Keratinocyte (primary cell): ENCODE results near the gene RTKN2.

Experiments used
- EZH2 ChIP-seq: IDR thresholded peaks from one replicate; pipeline ENCODE4 v1.6.1; 2012; ENCODE audit warnings: inconsistent platforms, mild to moderate bottlenecking, low read length, moderate library complexity
- TF ChIP-seq, protein P1 (sequence below), 3 experiments: IDR thresholded peaks in 1 of 3; conservative IDR thresholded peaks in 1 of 3; optimal IDR thresholded peaks in 1 of 3; 2 replicates in 2 of 3; 3 replicates in 1 of 3; pipeline versions ENCODE3 to v1.5.1; 2011; ENCODE audit warnings: low read length in 3 of 3, mild to moderate bottlenecking in 3 of 3, moderate library complexity in 2 of 3, control low read depth in 1 of 3, inconsistent platforms in 1 of 3; ENCODE audit not compliant: insufficient read depth in 2 of 3; ENCODE audit errors: extremely low read depth in 1 of 3

DNA sequence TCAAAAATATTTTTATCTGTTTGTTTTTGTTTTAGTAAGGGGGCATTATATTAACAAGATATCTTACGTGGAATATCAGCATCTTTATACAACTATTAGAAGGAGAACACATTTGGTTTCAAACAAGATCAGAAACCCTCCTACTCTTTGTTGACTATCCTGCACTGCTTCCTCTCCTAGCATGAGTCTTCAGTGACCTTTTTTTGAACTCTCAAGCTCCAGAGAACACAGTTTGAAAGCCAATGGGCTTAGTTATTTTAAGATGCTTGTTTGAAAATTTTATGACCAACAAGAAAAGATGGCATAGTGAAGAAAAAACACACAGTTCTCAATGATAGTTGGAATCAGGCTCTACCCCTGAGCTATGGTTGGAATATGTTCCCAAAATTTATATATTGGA is 37.2 kb upstream of the RTKN2 start:
- TF ChIP-seq, protein P1, sequence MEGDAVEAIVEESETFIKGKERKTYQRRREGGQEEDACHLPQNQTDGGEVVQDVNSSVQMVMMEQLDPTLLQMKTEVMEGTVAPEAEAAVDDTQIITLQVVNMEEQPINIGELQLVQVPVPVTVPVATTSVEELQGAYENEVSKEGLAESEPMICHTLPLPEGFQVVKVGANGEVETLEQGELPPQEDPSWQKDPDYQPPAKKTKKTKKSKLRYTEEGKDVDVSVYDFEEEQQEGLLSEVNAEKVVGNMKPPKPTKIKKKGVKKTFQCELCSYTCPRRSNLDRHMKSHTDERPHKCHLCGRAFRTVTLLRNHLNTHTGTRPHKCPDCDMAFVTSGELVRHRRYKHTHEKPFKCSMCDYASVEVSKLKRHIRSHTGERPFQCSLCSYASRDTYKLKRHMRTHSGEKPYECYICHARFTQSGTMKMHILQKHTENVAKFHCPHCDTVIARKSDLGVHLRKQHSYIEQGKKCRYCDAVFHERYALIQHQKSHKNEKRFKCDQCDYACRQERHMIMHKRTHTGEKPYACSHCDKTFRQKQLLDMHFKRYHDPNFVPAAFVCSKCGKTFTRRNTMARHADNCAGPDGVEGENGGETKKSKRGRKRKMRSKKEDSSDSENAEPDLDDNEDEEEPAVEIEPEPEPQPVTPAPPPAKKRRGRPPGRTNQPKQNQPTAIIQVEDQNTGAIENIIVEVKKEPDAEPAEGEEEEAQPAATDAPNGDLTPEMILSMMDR (optimal IDR thresholded peaks at IDR 0.05 in 1 of 3, IDR thresholded peaks at IDR 0.05 in 1 of 3, conservative IDR thresholded peaks at IDR 0.05 in 1 of 3; ENCODE audit: extremely low read depth in 1 of 3, insufficient read depth in 2 of 3, low read length in 3 of 3): no peak
- no peak for TF ChIP-seq EZH2
